Endothelial cell of umbilical vein (primary cell): ENCODE measurements around the gene MUC16. TPM values are rescaled to one million over a fixed set of nuclear protein-coding genes. Genes with fewer than 3 reads are reported as not detected.

Experiments
- BruUV-seq: library from RNA; stranded (reverse); fragments of 400-500 nt; replicated peaks from 2 replicates; lab custom pipeline; 2021; lab: Mats Ljungman, UMichigan
- CTCF ChIA-PET: fragments of 300-600, 350-600 bp; sonication (Branson Sonifier 250); formaldehyde crosslinking; loops from one replicate; lab custom pipeline; 2021; ENCODE audit warnings: antibody characterized with exemption, inconsistent platforms; lab: Charles Lee
- POLR2A ChIA-PET: fragments of 300-600, 350-600 bp; sonication (Branson Sonifier 250); formaldehyde crosslinking; loops from one replicate; lab custom pipeline; 2021; ENCODE audit warnings: antibody characterized with exemption, inconsistent platforms; lab: Charles Lee
- DNase-seq: peaks from one replicate; pipeline ENCODE4 v3.0.0-alpha.2; 2011; ENCODE audit warnings: low read depth, low spot score
- FAIRE-seq: peaks from 2 replicates; lab custom pipeline; 2011; peaks lifted over from hg19 to GRCh38; lab: Jason Lieb, UNC
- H2AFZ ChIP-seq: 2 replicates; pipeline ENCODE4 v1.6.0; 2012; ENCODE audit warnings: low read depth, low read length, control low read depth, inconsistent platforms
- H3K27ac ChIP-seq: 2 replicates; pipeline ENCODE4 v1.5.1; 2011; ENCODE audit warnings: low read depth, mild to moderate bottlenecking, control low read depth, low read length, moderate library complexity; ENCODE audit not compliant: insufficient read depth
- H3K27me3 ChIP-seq, 2 experiments: 2 replicates each; pipeline versions ENCODE4 v1.6.0 to v1.6.1; 2011; ENCODE audit warnings: low read length in 2 of 2, mixed read lengths in 1 of 2; ENCODE audit not compliant: control insufficient read depth in 2 of 2, insufficient read depth in 2 of 2
- H3K36me3 ChIP-seq, 2 experiments: 2 replicates in 1 of 2; 3 replicates in 1 of 2; pipeline ENCODE4 v1.5.1; 2011; ENCODE audit warnings: low read length in 2 of 2, mild to moderate bottlenecking in 1 of 2, moderate library complexity in 1 of 2; ENCODE audit not compliant: control insufficient read depth in 2 of 2, insufficient read depth in 2 of 2; ENCODE audit errors: extremely low read depth in 1 of 2
- H3K4me1 ChIP-seq: 3 replicates; pipeline ENCODE4 v1.5.1; 2011; ENCODE audit warnings: mild to moderate bottlenecking, low read length; ENCODE audit not compliant: control insufficient read depth, insufficient read depth; ENCODE audit errors: extremely low read depth
- H3K4me2 ChIP-seq: 2 replicates; pipeline ENCODE4 v1.6.1; 2011; ENCODE audit warnings: low read length, control low read depth, mixed read lengths; ENCODE audit not compliant: insufficient read depth
- H3K4me3 ChIP-seq, 3 experiments: fragments of 200-600 bp in 1 of 3; sonication (generic), shearing (Covaris generic) in 1 of 3; replicated peaks in 1 of 3; 2 replicates each; pipeline ENCODE4 v1.5.1; 2011 to 2016; ENCODE audit warnings: control low read depth in 3 of 3, low read length in 3 of 3, mild to moderate bottlenecking in 2 of 3, inconsistent platforms in 1 of 3, low read depth in 1 of 3, moderate library complexity in 1 of 3; ENCODE audit not compliant: insufficient read depth in 1 of 3
- H3K79me2 ChIP-seq: 2 replicates; pipeline ENCODE4 v1.6.0; 2012; ENCODE audit warnings: low read length, inconsistent platforms; ENCODE audit not compliant: control insufficient read depth, insufficient read depth
- H3K9ac ChIP-seq: replicated peaks from 2 replicates; pipeline ENCODE3; 2011; ENCODE audit warnings: low read length, control low read depth; ENCODE audit not compliant: insufficient read depth; ENCODE audit errors: extremely low read depth
- H3K9me1 ChIP-seq: replicated peaks from 3 replicates; pipeline ENCODE4 v1.6.0; 2011; ENCODE audit warnings: mild to moderate bottlenecking, low read length; ENCODE audit not compliant: control insufficient read depth, insufficient read depth; ENCODE audit errors: extremely low read depth
- H3K9me3 ChIP-seq: replicated peaks from 2 replicates; pipeline ENCODE4 v1.5.1; 2012; ENCODE audit warnings: low read length, inconsistent platforms; ENCODE audit not compliant: control insufficient read depth, insufficient read depth
- H4K20me1 ChIP-seq: replicated peaks from 2 replicates; pipeline ENCODE3; 2011; ENCODE audit warnings: mild to moderate bottlenecking, low read length; ENCODE audit not compliant: control insufficient read depth, insufficient read depth; ENCODE audit errors: extremely low read depth
- CTCF ChIP-seq, 2 donors: IDR thresholded peaks; 1 replicate in 1 of 2; 2 replicates in 1 of 2; pipeline ENCODE4 v1.5.1; 2011; ENCODE audit warnings: low read length in 2 of 2, mild to moderate bottlenecking in 2 of 2, moderate library complexity in 2 of 2, control low read depth in 1 of 2, inconsistent platforms in 1 of 2, low read depth in 1 of 2; ENCODE audit not compliant: insufficient read depth in 1 of 2; ENCODE audit errors: extremely low read depth in 1 of 2
- EZH2 ChIP-seq: IDR thresholded peaks from 2 replicates; pipeline ENCODE4 v1.6.1; 2012; ENCODE audit warnings: borderline replicate concordance, low read depth, mild to moderate bottlenecking, moderate library complexity, low read length, inconsistent platforms; ENCODE audit not compliant: severe bottlenecking
- FOS ChIP-seq: IDR thresholded peaks from 2 replicates; pipeline ENCODE4 v1.6.1; 2011; ENCODE audit warnings: mild to moderate bottlenecking, low read length, moderate library complexity, borderline replicate concordance; ENCODE audit not compliant: insufficient read depth
- GATA2 ChIP-seq: IDR thresholded peaks from 2 replicates; pipeline ENCODE4 v1.7.0; 2011; ENCODE audit warnings: low read depth, mild to moderate bottlenecking, moderate library complexity, mixed read lengths, low read length; ENCODE audit not compliant: insufficient read length, insufficient read depth
- JUN ChIP-seq: IDR thresholded peaks from 2 replicates; pipeline ENCODE4 v1.6.1; 2011; ENCODE audit warnings: borderline replicate concordance, low read depth; ENCODE audit not compliant: insufficient read length, insufficient read depth
- MYC ChIP-seq: IDR thresholded peaks from one replicate; pipeline ENCODE4 v1.6.1; 2011; ENCODE audit warnings: mild to moderate bottlenecking, low read depth, low read length
- POLR2A ChIP-seq: IDR thresholded peaks from 2 replicates; pipeline ENCODE4 v1.6.1; 2012; ENCODE audit warnings: low read depth, mild to moderate bottlenecking, control low read depth, low read length
- POLR2AphosphoS5 ChIP-seq: IDR thresholded peaks from 2 replicates; pipeline ENCODE4 v1.6.1; 2012; ENCODE audit warnings: low read depth, mild to moderate bottlenecking, control low read depth, low read length, moderate library complexity; ENCODE audit not compliant: insufficient read depth
- dilution Hi-C: fragments of 300-500 bp; cut with MboI; formaldehyde crosslinking; loops from one replicate; pipeline ENCODE4 v1.15.0; 2019; ENCODE audit warnings: low sequenced_read_pairs; ENCODE audit not compliant: extremely low pct_ligation_motif_present
- intact Hi-C: fragments of 100-400 bp; cut with micrococcal nuclease; formaldehyde crosslinking; loops from one replicate; pipeline ENCODE4 v1.10.0; 2022
- polyA plus RNA-seq, 4 experiments: library from polyadenylated mRNA; depleted of rRNA in 3 of 4; stranded (reverse) in 3 of 4; unstranded in 1 of 4; fragments of >200 nt; gene quantifications; 2 replicates each; pipeline versions ENCODE4 v1.2.1 to v1.2.3, GENCODE V29; 2011 to 2012; ENCODE audit warnings: missing spikeins in 1 of 4
- total RNA-seq: library from RNA; stranded (reverse); gene quantifications from 2 replicates; pipeline ENCODE4 v1.2.3, GENCODE V29; 2021
- TF ChIP-seq, protein P1 (sequence below): IDR thresholded peaks from 2 replicates; pipeline ENCODE4 v1.6.1; 2011; ENCODE audit not compliant: insufficient read depth, insufficient read length

The MUC16 gene
- total and polyA plus RNA-seq, 2 donors (not counting 3 experiments of a cell fraction or from before 2014, with no cell fraction given) = not detected

GRCh38 chr19:9040131-9040530, 29.9 kb upstream of the MUC16 start:
- Histone ChIP-seq H3K36me3 (no peaks in the 10 kb centered on the region), H3K79me2 (no peaks in the 10 kb centered on the region), H3K4me1 (no peaks in the 10 kb centered on the region), H3K4me2 (no peak overlapping the region), H3K27me3 (no peaks in the 10 kb centered on the region), H4K20me1 (no peaks in the 10 kb centered on the region), H3K4me3 (no peak overlapping the region), H3K9me1 (no peaks in the 10 kb centered on the region), H2AFZ (no peak overlapping the region), H3K9ac (no peak overlapping the region), H3K9me3 (no peaks in the 10 kb centered on the region), H3K27ac (no peak overlapping the region)
- BruUV-seq = no TSS peak
- ChIA-PET CTCF (no interaction called here), POLR2A (no interaction called here)
- intact Hi-C loops = no loop called here
- DNase-seq = no peak
- FAIRE-seq = no peak
- TF ChIP-seq GATA2 (no peak), JUN (no peak), POLR2A (no peak), CTCF (IDR thresholded peaks at IDR 0.05; ENCODE audit: extremely low read depth in 1 of 2, insufficient read depth in 1 of 2, low read depth in 1 of 2, low read length in 2 of 2) (no peak), MYC (no peak), POLR2AphosphoS5 (no peak), FOS (no peak), EZH2 (no peak)
- TF ChIP-seq, protein P1, sequence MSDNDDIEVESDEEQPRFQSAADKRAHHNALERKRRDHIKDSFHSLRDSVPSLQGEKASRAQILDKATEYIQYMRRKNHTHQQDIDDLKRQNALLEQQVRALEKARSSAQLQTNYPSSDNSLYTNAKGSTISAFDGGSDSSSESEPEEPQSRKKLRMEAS = no peak
- dilution Hi-C loops = no loop called here
